ENCODE results near the gene FREM1. TPM values are rescaled to one million over a fixed set of nuclear protein-coding genes. Genes with fewer than 3 reads are reported as not detected.

Gene FREM1
- total RNA-seq, 1 experiment from 2014 or later, result 1.2 TPM

DNA sequence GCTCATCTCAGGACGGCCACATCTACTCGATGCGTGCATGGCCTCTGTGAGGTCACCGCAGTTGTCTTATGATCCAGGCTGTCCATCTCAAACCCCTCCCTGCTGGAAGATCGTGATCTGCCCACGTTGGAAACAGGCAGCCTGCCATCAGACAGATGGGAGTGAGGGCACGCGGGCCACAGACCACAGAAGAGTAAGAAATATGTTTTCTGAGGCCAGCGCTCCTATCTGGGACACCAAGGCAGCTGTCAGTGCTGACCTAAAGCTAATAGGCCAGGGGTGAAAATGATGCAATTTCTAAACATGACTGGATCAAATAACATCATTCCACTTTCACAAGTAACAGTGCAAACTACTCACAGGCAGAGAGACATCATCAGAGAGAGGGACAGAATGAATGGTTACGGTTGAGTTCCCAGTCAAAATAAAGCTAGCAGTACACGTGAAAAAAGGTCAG, 130.6 kb downstream of the FREM1 start:
- ATAC-seq (no peak), DNase-seq (no peak)
- H4K20me1 ChIP-seq (ENCODE audit: low read length), result no peaks in the 10 kb centered on the region
- no peaks in the 10 kb centered on the region for H3K9me3 ChIP-seq (ENCODE audit: low read length)
- no peak overlapping the region for H3K4me2 ChIP-seq (ENCODE audit: low read length)
- H2AFZ ChIP-seq (ENCODE audit: low read length), result no peak overlapping the region
- no peak overlapping the region for H3K9ac ChIP-seq (ENCODE audit: low read length)
- no peak overlapping the region for H3K4me3 ChIP-seq (ENCODE audit: low read length)
- BruUV-seq (replicated peaks), result no TSS peak
- intact Hi-C loops (cut with micrococcal nuclease), result no loop called here
- no peaks in the 10 kb centered on the region for H3F3A ChIP-seq (ENCODE audit: low read length, unreplicated experiment)
- no peaks in the 10 kb centered on the region for H3K27me3 ChIP-seq (ENCODE audit: low read length)
- no peaks in the 10 kb centered on the region for H3K79me2 ChIP-seq (ENCODE audit: low read length)
- CTCF ChIA-PET, result interaction anchor here (0.6 kb wide), 1 partner anchor 163 kb away, joined by 3 read pairs; no protein-coding TSS in a partner anchor
- POLR2A ChIA-PET (ENCODE audit: unreplicated experiment), result no interaction called here
- H3K9me2 ChIP-seq (replicated peaks; ENCODE audit: low read length), result no peaks in the 10 kb centered on the region
- no peaks in the 10 kb centered on the region for H3K36me3 ChIP-seq (ENCODE audit: low read depth, low read length)
- TF ChIP-seq, protein P1, sequence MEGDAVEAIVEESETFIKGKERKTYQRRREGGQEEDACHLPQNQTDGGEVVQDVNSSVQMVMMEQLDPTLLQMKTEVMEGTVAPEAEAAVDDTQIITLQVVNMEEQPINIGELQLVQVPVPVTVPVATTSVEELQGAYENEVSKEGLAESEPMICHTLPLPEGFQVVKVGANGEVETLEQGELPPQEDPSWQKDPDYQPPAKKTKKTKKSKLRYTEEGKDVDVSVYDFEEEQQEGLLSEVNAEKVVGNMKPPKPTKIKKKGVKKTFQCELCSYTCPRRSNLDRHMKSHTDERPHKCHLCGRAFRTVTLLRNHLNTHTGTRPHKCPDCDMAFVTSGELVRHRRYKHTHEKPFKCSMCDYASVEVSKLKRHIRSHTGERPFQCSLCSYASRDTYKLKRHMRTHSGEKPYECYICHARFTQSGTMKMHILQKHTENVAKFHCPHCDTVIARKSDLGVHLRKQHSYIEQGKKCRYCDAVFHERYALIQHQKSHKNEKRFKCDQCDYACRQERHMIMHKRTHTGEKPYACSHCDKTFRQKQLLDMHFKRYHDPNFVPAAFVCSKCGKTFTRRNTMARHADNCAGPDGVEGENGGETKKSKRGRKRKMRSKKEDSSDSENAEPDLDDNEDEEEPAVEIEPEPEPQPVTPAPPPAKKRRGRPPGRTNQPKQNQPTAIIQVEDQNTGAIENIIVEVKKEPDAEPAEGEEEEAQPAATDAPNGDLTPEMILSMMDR (conservative IDR thresholded peaks at IDR 0.05; ENCODE audit: low read depth, low read length), result no peak
- TF ChIP-seq EZH2 (IDR thresholded peaks at IDR 0.05; ENCODE audit: low read length, unreplicated experiment), result no peak
- TF ChIP-seq EZH2phosphoT487 (IDR thresholded peaks at IDR 0.05; ENCODE audit: borderline replicate concordance, low read length), result no peak
- H3K4me1 ChIP-seq (ENCODE audit: insufficient read depth, low read length), result no peaks in the 10 kb centered on the region
- H3K27ac ChIP-seq (ENCODE audit: low read length), result no peak overlapping the region

DNA sequence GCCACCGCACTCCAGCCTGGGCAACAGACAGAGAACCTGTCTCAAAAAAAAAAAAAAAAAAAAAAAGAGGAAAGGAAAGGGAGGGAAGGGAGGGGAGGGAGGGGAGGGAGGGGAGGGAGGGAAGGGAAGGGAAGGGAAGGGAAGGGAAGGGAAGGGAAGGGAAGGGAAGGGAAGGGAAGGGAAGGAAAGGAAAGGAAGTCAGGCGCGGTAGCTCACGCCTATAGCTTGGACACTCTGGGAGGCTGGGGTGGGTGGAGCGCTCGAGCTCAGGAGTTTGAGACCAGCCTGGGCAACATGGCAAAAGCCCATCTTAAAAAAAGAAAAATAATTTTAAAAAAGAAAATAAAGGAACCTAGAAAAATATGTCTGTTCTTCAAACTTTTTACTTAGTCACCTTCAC, 131.7 kb downstream of the FREM1 start:
- Histone ChIP-seq H3K27me3 (ENCODE audit: low read length) (no peaks in the 10 kb centered on the region), H2AFZ (ENCODE audit: low read length) (no peak overlapping the region), H3K4me3 (ENCODE audit: low read length) (no peak overlapping the region), H3K9me3 (ENCODE audit: low read length) (no peaks in the 10 kb centered on the region), H3K4me2 (ENCODE audit: low read length) (no peak overlapping the region), H3K4me1 (ENCODE audit: insufficient read depth, low read length) (no peaks in the 10 kb centered on the region), H3F3A (ENCODE audit: low read length, unreplicated experiment) (no peaks in the 10 kb centered on the region), H3K36me3 (ENCODE audit: low read depth, low read length) (no peaks in the 10 kb centered on the region), H3K9ac (ENCODE audit: low read length) (no peak overlapping the region), H3K79me2 (ENCODE audit: low read length) (no peaks in the 10 kb centered on the region), H3K9me2 (replicated peaks; ENCODE audit: low read length) (no peaks in the 10 kb centered on the region), H4K20me1 (ENCODE audit: low read length) (no peaks in the 10 kb centered on the region), H3K27ac (ENCODE audit: low read length) (no peak overlapping the region)
- intact Hi-C loops (cut with micrococcal nuclease), result no loop called here
- no peak for TF ChIP-seq EZH2phosphoT487 (IDR thresholded peaks at IDR 0.05; ENCODE audit: borderline replicate concordance, low read length)
- no peak for TF ChIP-seq EZH2 (IDR thresholded peaks at IDR 0.05; ENCODE audit: low read length, unreplicated experiment)
- TF ChIP-seq, protein P1 (conservative IDR thresholded peaks at IDR 0.05; ENCODE audit: low read depth, low read length), result no peak
- no peak for ATAC-seq
- ChIA-PET POLR2A (ENCODE audit: unreplicated experiment) (no interaction called here), CTCF (no interaction called here)
- no peak for DNase-seq
- no TSS peak for BruUV-seq (replicated peaks)

DNA sequence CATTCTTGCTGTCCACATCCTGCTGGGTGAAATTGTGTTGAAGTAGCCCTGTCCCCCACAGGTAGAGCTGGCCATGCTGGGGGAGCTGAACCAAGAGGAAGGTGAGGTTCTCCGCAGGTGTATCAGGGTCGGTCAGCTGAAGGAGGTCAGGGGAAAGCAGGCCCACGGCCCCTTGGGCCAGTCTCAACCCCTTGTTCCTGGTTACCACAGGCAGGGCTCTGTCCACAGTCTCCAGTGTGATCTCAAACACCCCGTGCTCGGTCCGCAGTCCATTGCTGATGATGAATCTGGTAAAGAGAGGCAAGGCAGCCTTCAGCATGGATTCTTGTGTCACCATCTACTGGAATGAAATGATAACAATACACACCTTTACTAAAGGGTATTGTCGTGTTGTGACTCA, 134.3 kb downstream of the FREM1 start:
- Histone ChIP-seq H3K9me2 (replicated peaks; ENCODE audit: low read length) (no peaks in the 10 kb centered on the region), H3K9ac (ENCODE audit: low read length) (no peak overlapping the region), H3K4me2 (ENCODE audit: low read length) (no peak overlapping the region), H3K79me2 (ENCODE audit: low read length) (no peaks in the 10 kb centered on the region), H3K27me3 (ENCODE audit: low read length) (no peaks in the 10 kb centered on the region), H2AFZ (ENCODE audit: low read length) (no peak overlapping the region), H3K27ac (ENCODE audit: low read length) (no peak overlapping the region), H4K20me1 (ENCODE audit: low read length) (no peaks in the 10 kb centered on the region), H3K4me3 (ENCODE audit: low read length) (no peak overlapping the region), H3K4me1 (ENCODE audit: insufficient read depth, low read length) (no peaks in the 10 kb centered on the region), H3K9me3 (ENCODE audit: low read length) (no peaks in the 10 kb centered on the region), H3F3A (ENCODE audit: low read length, unreplicated experiment) (no peaks in the 10 kb centered on the region), H3K36me3 (ENCODE audit: low read depth, low read length) (no peaks in the 10 kb centered on the region)
- ATAC-seq, result no peak
- CTCF ChIA-PET, result no interaction called here
- TF ChIP-seq EZH2 (IDR thresholded peaks at IDR 0.05; ENCODE audit: low read length, unreplicated experiment) (no peak), EZH2phosphoT487 (IDR thresholded peaks at IDR 0.05; ENCODE audit: borderline replicate concordance, low read length) (no peak)
- TF ChIP-seq, protein P1 (conservative IDR thresholded peaks at IDR 0.05; ENCODE audit: low read depth, low read length), result no peak
- POLR2A ChIA-PET (ENCODE audit: unreplicated experiment), result no interaction called here
- intact Hi-C loops (cut with micrococcal nuclease), result no loop called here
- no peak for DNase-seq
- no TSS peak for BruUV-seq (replicated peaks)

Data from PC-3 (cell line).